Aorta (tissue), 5 donors: ENCODE data around the gene TAS2R38. TPM values are rescaled to one million over a fixed set of nuclear protein-coding genes. Genes with fewer than 3 reads are reported as not detected.

ENCODE experiments used
- ATAC-seq: fragments of 200-7000 bp; cut with Tn5 transposase; one replicate; pipeline ENCODE4 v1.9.1; 2022; ENCODE audit warnings: moderate library complexity; ENCODE audit not compliant: low FRiP score
- DNase-seq, 2 donors: peaks; one replicate each; pipeline ENCODE4 v3.0.0-alpha.2; 2020
- H3K27ac ChIP-seq, 2 donors: one replicate each; pipeline ENCODE4 v1.5.1; 2013; ENCODE audit warnings: low read length in 2 of 2, mild to moderate bottlenecking in 2 of 2, moderate library complexity in 2 of 2, control low read depth in 1 of 2, inconsistent platforms in 1 of 2, low read depth in 1 of 2
- H3K27me3 ChIP-seq, 2 donors: one replicate each; pipeline ENCODE4 v1.6.1; 2013; ENCODE audit warnings: control low read depth in 1 of 2, low read length in 1 of 2, mild to moderate bottlenecking in 1 of 2, moderate library complexity in 1 of 2; ENCODE audit not compliant: insufficient read depth in 2 of 2, control insufficient read depth in 1 of 2
- H3K36me3 ChIP-seq, 2 donors: one replicate each; pipeline ENCODE4 v1.6.1; 2013; ENCODE audit warnings: control low read depth in 1 of 2, low read length in 1 of 2, mild to moderate bottlenecking in 1 of 2; ENCODE audit not compliant: insufficient read depth in 2 of 2, control insufficient read depth in 1 of 2
- H3K4me1 ChIP-seq, 2 donors: one replicate each; pipeline ENCODE4 v1.6.1; 2013; ENCODE audit warnings: low read length in 2 of 2, control low read depth in 1 of 2, mild to moderate bottlenecking in 1 of 2, moderate library complexity in 1 of 2; ENCODE audit not compliant: insufficient read depth in 2 of 2, control insufficient read depth in 1 of 2
- H3K4me3 ChIP-seq, 2 donors: one replicate each; pipeline ENCODE4 v1.5.1; 2013; ENCODE audit warnings: low read length in 2 of 2, control low read depth in 1 of 2, mild to moderate bottlenecking in 1 of 2
- H3K9me3 ChIP-seq: one replicate; pipeline ENCODE4 v1.6.1; 2013; ENCODE audit warnings: mild to moderate bottlenecking, low read length; ENCODE audit not compliant: control insufficient read depth
- WGBS, 2 donors: extraction: QIAGEN DNeasy Blood & Tissue Kit; methylation state at CpG; one replicate each; pipeline ENCODE4 v1.1.7; 2013; 5-methylcytosine and 5-hydroxymethylcytosine counted together
- intact Hi-C, 2 donors: fragments of 100-400 bp; cut with DNase I; formaldehyde crosslinking; loops; one replicate each; pipeline versions ENCODE4 v1.14.2 to v1.15.0; 2022
- polyA plus RNA-seq, 2 donors: library from polyadenylated mRNA; stranded (reverse); fragments of 200-250 nt; gene quantifications; one replicate each; pipeline ENCODE4 v1.2.3, GENCODE V29; 2013
- total RNA-seq, 2 donors: library from RNA; stranded (reverse); fragmentation: NEBNext Ultra II Directional; extraction: Animal tissue kit (Norgen Biotek cat#: 25700); gene quantifications; one replicate each; pipeline ENCODE4 v1.2.1, GENCODE V29; 2021
- donor health status: healthy with polysubstance abuse.
- donor health status: Bipolar disorder and iron deficiency.
- donor health status: DM: no; HTN: no; CAD: no.
- donor health status: DM: no; HTN: no; CAD: no.
- donor health status: DM: yes; HTN: yes; CAD: no.

The TAS2R38 gene
- total and polyA plus RNA-seq, 4 donors = not detected

DNA sequence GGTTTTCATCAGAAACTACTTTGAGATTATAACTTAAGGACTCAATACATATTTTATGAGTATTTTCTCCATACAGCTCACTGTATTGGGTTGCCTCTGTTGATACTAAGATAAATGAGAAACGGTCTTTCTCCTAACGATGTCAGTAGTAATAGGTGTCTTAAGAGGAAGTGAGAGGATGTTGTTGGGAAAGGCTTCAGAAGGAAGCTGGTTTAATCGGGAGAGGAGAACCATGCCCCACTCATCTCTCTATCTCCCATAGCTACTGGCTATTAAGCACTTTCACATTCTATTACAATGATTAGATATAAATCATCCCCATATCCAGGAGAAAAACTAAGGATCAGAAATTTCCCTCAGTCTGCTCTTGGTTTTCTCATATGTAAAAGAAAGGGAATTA is 28.8 kb downstream of the TAS2R38 start:
- 80 to 82% methylated on average over 3 of the region's 3 CpGs for WGBS, 2 donors
- Histone ChIP-seq H3K27ac (no peak overlapping the region), H3K4me1 (no peaks in the 10 kb centered on the region), H3K27me3 (no peaks in the 10 kb centered on the region), H3K4me3 (no peak overlapping the region), H3K9me3 (no peaks in the 10 kb centered on the region), H3K36me3 (no peaks in the 10 kb centered on the region)
- ATAC-seq (no peak), DNase-seq (no peak)
- intact Hi-C loops = no loop called here

- no peak for DNase-seq
- WGBS, 2 donors = 55 to 64% methylated on average over 1 of the region's 1 CpG
- Histone ChIP-seq H3K9me3 (no peaks in the 10 kb centered on the region), H3K4me1 (no peaks in the 10 kb centered on the region), H3K27ac (no peak overlapping the region), H3K4me3 (no peak overlapping the region), H3K27me3 (no peaks in the 10 kb centered on the region), H3K36me3 (no peaks in the 10 kb centered on the region)
- intact Hi-C loops = no loop called here
- no peak for ATAC-seq
Measured at GRCh38 chr7:141943846-141944245, 29.7 kb downstream of the TAS2R38 start.

GRCh38 chr7:141941075-141941474 is 32.5 kb downstream of the TAS2R38 start:
- Histone ChIP-seq H3K36me3 (no peaks in the 10 kb centered on the region), H3K27ac (no peak overlapping the region), H3K4me1 (no peaks in the 10 kb centered on the region), H3K27me3 (no peaks in the 10 kb centered on the region), H3K4me3 (no peak overlapping the region), H3K9me3 (peaks cover 7% of the 10 kb centered on the region)
- WGBS, 2 donors = 83 to 88% methylated on average over 3 of the region's 3 CpGs
- DNase-seq (no peak), ATAC-seq (no peak)
- intact Hi-C loops = no loop called here

DNA sequence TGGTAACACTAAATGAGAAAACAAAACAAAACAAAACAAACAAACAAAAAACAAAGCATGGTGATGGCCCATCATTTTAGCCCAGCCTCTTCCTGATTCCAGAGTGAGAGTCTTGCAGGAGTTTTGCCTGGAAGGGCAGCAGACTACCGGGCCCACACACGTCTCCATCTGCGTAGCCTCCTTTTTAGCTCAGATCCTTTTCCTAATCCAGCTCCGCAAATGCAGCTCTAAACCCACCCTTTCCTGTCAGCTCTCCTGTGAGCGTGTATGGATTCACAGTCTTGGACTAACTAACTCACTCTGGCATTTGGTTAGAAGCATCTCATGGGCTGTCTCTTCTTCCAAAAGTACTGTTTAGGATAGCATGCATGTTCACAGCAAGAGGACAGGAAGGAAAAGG is 43.4 kb downstream of the TAS2R38 start:
- DNase-seq (no peak), ATAC-seq (no peak)
- Histone ChIP-seq H3K4me3 (no peak overlapping the region), H3K9me3 (peaks cover 1% of the 10 kb centered on the region), H3K27me3 (no peaks in the 10 kb centered on the region), H3K27ac (no peak overlapping the region), H3K36me3 (no peaks in the 10 kb centered on the region), H3K4me1 (no peaks in the 10 kb centered on the region)
- intact Hi-C loops = no loop called here
- WGBS, 2 donors = 69 to 73% methylated on average over 5 of the region's 5 CpGs

GRCh38 chr7:141928845-141929195 is 44.8 kb downstream of the TAS2R38 start:
- Histone ChIP-seq H3K4me3 (no peak overlapping the region), H3K9me3 (peaks cover 1% of the 10 kb centered on the region), H3K27me3 (no peaks in the 10 kb centered on the region), H3K27ac (no peak overlapping the region), H3K36me3 (no peaks in the 10 kb centered on the region), H3K4me1 (no peaks in the 10 kb centered on the region)
- DNase-seq (no peak), ATAC-seq (no peak)
- intact Hi-C loops = no loop called here
- 84 to 88% methylated on average over 3 of the region's 3 CpGs for WGBS, 2 donors

DNA sequence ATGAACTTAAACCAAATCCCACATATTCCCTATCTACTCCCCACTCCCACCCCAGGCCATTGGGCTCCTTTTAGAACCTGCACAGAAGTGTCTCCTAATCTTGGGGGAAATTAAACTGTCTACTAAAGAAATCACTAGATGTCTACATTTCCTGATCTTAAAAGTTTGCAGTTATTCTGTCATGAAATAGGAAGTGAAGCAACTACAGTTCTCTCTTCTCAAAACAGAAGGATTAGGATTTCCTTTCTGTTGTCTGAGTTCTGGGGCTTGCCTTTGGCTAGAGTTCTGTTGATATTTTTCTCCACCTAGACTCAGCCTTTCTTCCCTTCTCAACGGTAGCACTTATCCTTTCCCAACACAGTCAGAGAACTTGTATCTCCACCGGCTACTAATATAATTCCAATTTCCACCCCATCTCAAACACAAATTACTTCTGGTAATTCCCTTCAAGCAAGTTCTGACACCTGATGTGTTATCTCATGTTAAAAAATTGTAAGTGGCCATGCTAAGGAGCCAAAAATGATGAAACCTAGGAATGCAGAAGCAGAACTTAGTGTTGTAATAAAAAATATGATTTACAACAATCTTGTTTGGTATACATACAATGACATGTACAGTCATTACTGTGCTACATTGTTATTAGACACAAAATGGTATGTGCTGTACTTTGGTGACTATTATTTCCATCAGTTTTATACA is 45.3 kb downstream of the TAS2R38 start:
- intact Hi-C loops = no loop called here
- H3K27ac ChIP-seq = no peak overlapping the region
- no peaks in the 10 kb centered on the region for H3K27me3 ChIP-seq
- H3K4me1 ChIP-seq = no peaks in the 10 kb centered on the region
- H3K4me3 ChIP-seq = no peak overlapping the region
- WGBS, 2 donors = 81 to 82% methylated on average over 2 of the region's 2 CpGs
- no peaks in the 10 kb centered on the region for H3K36me3 ChIP-seq
- H3K9me3 ChIP-seq = peaks cover 1% of the 10 kb centered on the region
- ATAC-seq (no peak), DNase-seq (no peak)

Other genes with a start within 250 kb of the TAS2R38 start
- 10 to 100 TPM; 72.1 to 77.0 TPM for gene SSBP1, start 235.4 kb downstream of the TAS2R38 start, total RNA-seq
- 100 to 1,000 TPM; 157 to 162 TPM for gene SSBP1, start 235.4 kb downstream of the TAS2R38 start, polyA plus RNA-seq
- gene TAS2R3, start 209.7 kb downstream of the TAS2R38 start, total RNA-seq = 1 to 10 TPM; 3.1 to 5.2 TPM
- under 1 TPM in 1 of 2 donors, not detected in 1; 0.15 TPM for gene TAS2R3, start 209.7 kb downstream of the TAS2R38 start, polyA plus RNA-seq
- 1 to 10 TPM; 1.6 to 4.5 TPM for gene TAS2R4, start 197.1 kb downstream of the TAS2R38 start, total RNA-seq
- gene TAS2R4, start 197.1 kb downstream of the TAS2R38 start, polyA plus RNA-seq = under 1 TPM in 1 of 2 donors, not detected in 1; 0.15 TPM
- gene TAS2R5, start 183.6 kb downstream of the TAS2R38 start, total RNA-seq = 1 to 10 TPM; 1.7 to 5.0 TPM
- gene TAS2R5, start 183.6 kb downstream of the TAS2R38 start, polyA plus RNA-seq = under 1 TPM in 1 of 2 donors, not detected in 1; 0.18 TPM
- gene PRSS37, start 132.3 kb downstream of the TAS2R38 start, total RNA-seq = not detected
- not detected for gene PRSS37, start 132.3 kb downstream of the TAS2R38 start, polyA plus RNA-seq
- under 1 TPM in 1 of 2 donors, not detected in 1; 0.36 TPM for gene OR9A4, start 57.4 kb downstream of the TAS2R38 start, total RNA-seq
- gene OR9A4, start 57.4 kb downstream of the TAS2R38 start, polyA plus RNA-seq = not detected
- 1 to 10 TPM; 7.7 to 8.0 TPM for gene CLEC5A, start 26.8 kb downstream of the TAS2R38 start, total RNA-seq
- gene CLEC5A, start 26.8 kb downstream of the TAS2R38 start, polyA plus RNA-seq = 1 to 10 TPM in 1 of 2 donors, under 1 TPM in 1; 0.51 to 1.9 TPM
- gene MGAM, start 22.1 kb upstream of the TAS2R38 start, total RNA-seq = 1 to 10 TPM; 2.6 to 8.3 TPM
- gene MGAM, start 22.1 kb upstream of the TAS2R38 start, polyA plus RNA-seq = 1 to 10 TPM in 1 of 2 donors, under 1 TPM in 1; 0.18 to 7.0 TPM
- gene MGAM2, start 137.9 kb upstream of the TAS2R38 start, total RNA-seq = under 1 TPM; 0.12 to 0.65 TPM
- gene MGAM2, start 137.9 kb upstream of the TAS2R38 start, polyA plus RNA-seq = 1 to 10 TPM in 1 of 2 donors, under 1 TPM in 1; 0.03 to 1.4 TPM